ENCODE measurements around the gene C7orf33. TPM values are rescaled to one million over a fixed set of nuclear protein-coding genes. Genes with fewer than 3 reads are reported as not detected.

The C7orf33 gene
- total RNA-seq, 1 donor from 2014 or later, result not detected

DNA sequence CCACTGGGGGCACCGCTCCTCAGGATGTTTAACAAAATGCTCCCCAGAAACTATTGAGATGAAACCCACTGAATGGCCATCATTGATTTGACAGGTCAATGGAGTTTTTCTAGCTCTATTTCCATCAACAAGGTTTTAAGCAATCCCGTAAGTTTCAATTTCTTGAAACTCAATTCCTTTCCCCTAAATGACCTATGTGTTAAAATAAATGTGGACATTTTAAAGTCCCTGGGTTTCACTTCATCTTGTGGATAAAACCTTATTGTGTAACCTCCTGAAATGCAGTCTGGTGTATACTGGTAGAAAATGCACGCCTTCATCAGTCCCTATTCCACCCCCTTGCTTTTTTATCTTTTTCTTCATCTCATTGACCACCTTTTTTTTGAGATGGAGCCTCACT, 8.9 kb upstream of the C7orf33 start:
- no peak overlapping the region for H3K4me3 Mint-ChIP-seq (ENCODE audit: unreplicated experiment)
- no peak overlapping the region for H3K27ac Mint-ChIP-seq (ENCODE audit: unreplicated experiment)
- Histone ChIP-seq H3K4me3 (ENCODE audit: insufficient read depth, low read depth, low read length) (no peak overlapping the region), H3K27ac (ENCODE audit: low read depth, low read length) (no peak overlapping the region), H3K9me3 (ENCODE audit: insufficient read depth, low read depth, low read length) (no peaks in the 10 kb centered on the region), H3K79me2 (ENCODE audit: insufficient read depth, low read length) (no peaks in the 10 kb centered on the region), H2AFZ (ENCODE audit: low read depth, low read length) (no peak overlapping the region), H3K36me3 (ENCODE audit: insufficient read depth, low read length) (no peaks in the 10 kb centered on the region), H3K4me1 (ENCODE audit: insufficient read depth, low read length) (no peaks in the 10 kb centered on the region), H3K9ac (ENCODE audit: low read length) (no peak overlapping the region), H3K4me2 (ENCODE audit: low read length) (no peak overlapping the region), H3K27me3 (ENCODE audit: insufficient read depth, low read length) (no peaks in the 10 kb centered on the region), H4K20me1 (ENCODE audit: insufficient read depth, low read length) (no peaks in the 10 kb centered on the region)
- H3K36me3 Mint-ChIP-seq (ENCODE audit: low read depth, unreplicated experiment), result no peaks in the 10 kb centered on the region
- peaks cover 10% of the 10 kb centered on the region for H3K27me3 Mint-ChIP-seq (ENCODE audit: low read depth, unreplicated experiment)
- no peak for TF ChIP-seq EZH2 (IDR thresholded peaks at IDR 0.05; ENCODE audit: insufficient read depth, low read length)
- TF ChIP-seq, protein P1, sequence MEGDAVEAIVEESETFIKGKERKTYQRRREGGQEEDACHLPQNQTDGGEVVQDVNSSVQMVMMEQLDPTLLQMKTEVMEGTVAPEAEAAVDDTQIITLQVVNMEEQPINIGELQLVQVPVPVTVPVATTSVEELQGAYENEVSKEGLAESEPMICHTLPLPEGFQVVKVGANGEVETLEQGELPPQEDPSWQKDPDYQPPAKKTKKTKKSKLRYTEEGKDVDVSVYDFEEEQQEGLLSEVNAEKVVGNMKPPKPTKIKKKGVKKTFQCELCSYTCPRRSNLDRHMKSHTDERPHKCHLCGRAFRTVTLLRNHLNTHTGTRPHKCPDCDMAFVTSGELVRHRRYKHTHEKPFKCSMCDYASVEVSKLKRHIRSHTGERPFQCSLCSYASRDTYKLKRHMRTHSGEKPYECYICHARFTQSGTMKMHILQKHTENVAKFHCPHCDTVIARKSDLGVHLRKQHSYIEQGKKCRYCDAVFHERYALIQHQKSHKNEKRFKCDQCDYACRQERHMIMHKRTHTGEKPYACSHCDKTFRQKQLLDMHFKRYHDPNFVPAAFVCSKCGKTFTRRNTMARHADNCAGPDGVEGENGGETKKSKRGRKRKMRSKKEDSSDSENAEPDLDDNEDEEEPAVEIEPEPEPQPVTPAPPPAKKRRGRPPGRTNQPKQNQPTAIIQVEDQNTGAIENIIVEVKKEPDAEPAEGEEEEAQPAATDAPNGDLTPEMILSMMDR (IDR thresholded peaks at IDR 0.05; ENCODE audit: insufficient read depth, low read depth, low read length), result no peak
- peaks cover 5% of the 10 kb centered on the region for H3K9me3 Mint-ChIP-seq (ENCODE audit: unreplicated experiment)
- DNase-seq (ENCODE audit: low read depth) (no peak), FAIRE-seq (no peak)
- no peaks in the 10 kb centered on the region for H3K4me1 Mint-ChIP-seq (ENCODE audit: low read depth, unreplicated experiment)

DNA sequence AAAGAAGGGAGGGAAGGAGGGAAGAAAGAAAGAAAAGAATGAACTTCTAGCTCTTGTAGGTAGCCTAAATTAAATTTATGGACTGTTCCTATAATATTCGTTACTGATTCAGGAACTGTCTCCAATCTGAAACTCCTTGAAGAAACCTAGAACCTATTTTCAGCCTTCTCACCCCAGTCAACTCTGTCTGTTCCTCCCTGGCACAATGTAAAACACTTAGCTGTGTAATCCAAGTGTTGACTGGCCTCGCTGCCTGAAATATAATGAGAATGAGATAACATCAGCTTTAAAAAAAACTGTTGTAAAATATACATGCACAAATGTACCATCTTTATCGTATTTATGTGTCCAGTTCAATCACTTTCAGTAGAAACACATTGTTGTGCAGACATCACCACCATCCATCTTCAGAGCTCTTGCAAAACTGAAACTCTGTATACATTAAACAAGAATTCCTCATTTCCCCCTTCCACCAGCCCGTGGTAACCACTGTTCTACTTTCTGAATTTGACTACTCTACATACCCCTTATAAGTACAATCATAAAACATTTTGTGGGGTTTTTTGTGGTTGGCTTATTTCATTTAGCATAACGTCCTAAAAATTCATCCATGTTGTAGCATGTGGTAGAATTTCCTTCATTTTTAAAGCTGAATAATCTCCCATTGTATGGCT, 6.3 kb upstream of the C7orf33 start:
- Histone ChIP-seq H3K9me3 (ENCODE audit: insufficient read depth, low read depth, low read length) (no peaks in the 10 kb centered on the region), H3K4me2 (ENCODE audit: low read length) (no peak overlapping the region), H2AFZ (ENCODE audit: low read depth, low read length) (no peak overlapping the region), H3K9ac (ENCODE audit: low read length) (no peak overlapping the region), H3K27me3 (ENCODE audit: insufficient read depth, low read length) (peaks cover 2% of the 10 kb centered on the region), H3K4me1 (ENCODE audit: insufficient read depth, low read length) (no peaks in the 10 kb centered on the region), H3K27ac (ENCODE audit: low read depth, low read length) (no peak overlapping the region), H3K79me2 (ENCODE audit: insufficient read depth, low read length) (no peaks in the 10 kb centered on the region), H3K36me3 (ENCODE audit: insufficient read depth, low read length) (no peaks in the 10 kb centered on the region), H3K4me3 (ENCODE audit: insufficient read depth, low read depth, low read length) (no peak overlapping the region), H4K20me1 (ENCODE audit: insufficient read depth, low read length) (no peaks in the 10 kb centered on the region)
- peaks cover 2% of the 10 kb centered on the region for H3K9me3 Mint-ChIP-seq (ENCODE audit: unreplicated experiment)
- no peak overlapping the region for H3K27ac Mint-ChIP-seq (ENCODE audit: unreplicated experiment)
- H3K4me3 Mint-ChIP-seq (ENCODE audit: unreplicated experiment), result no peak overlapping the region
- TF ChIP-seq EZH2 (IDR thresholded peaks at IDR 0.05; ENCODE audit: insufficient read depth, low read length), result no peak
- TF ChIP-seq, protein P1 (IDR thresholded peaks at IDR 0.05; ENCODE audit: insufficient read depth, low read depth, low read length), result no peak
- DNase-seq (ENCODE audit: low read depth) (no peak), FAIRE-seq (no peak)
- peaks cover 17% of the 10 kb centered on the region for H3K27me3 Mint-ChIP-seq (ENCODE audit: low read depth, unreplicated experiment)
- H3K4me1 Mint-ChIP-seq (ENCODE audit: low read depth, unreplicated experiment), result no peaks in the 10 kb centered on the region
- H3K36me3 Mint-ChIP-seq (ENCODE audit: low read depth, unreplicated experiment), result no peaks in the 10 kb centered on the region

DNA sequence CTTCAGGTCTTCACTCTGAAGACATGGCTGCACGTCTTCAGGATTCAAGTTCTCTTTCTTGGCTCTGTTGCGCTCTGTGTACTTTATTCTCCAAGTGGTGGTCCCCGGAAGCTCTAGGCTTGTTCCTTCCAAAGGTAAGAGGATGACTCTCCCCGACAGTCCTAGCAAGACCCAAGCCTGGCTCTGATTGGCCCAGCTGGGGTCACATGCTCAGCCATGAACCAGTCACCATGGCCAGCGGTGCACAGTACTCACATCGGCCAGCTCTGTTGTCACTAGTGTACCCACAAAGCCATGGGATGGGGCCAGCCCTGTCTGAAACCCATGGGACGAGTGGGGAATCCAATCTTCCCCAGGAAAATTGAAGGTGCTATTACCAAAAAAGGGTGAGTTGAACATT, 5.2 kb upstream of the C7orf33 start:
- H3K9ac ChIP-seq (ENCODE audit: low read length), result no peak overlapping the region
- no peaks in the 10 kb centered on the region for H3K4me1 Mint-ChIP-seq (ENCODE audit: low read depth, unreplicated experiment)
- TF ChIP-seq EZH2 (IDR thresholded peaks at IDR 0.05; ENCODE audit: insufficient read depth, low read length), result no peak
- TF ChIP-seq, protein P1 (IDR thresholded peaks at IDR 0.05; ENCODE audit: insufficient read depth, low read depth, low read length), result no peak
- peaks cover 21% of the 10 kb centered on the region for H3K27me3 Mint-ChIP-seq (ENCODE audit: low read depth, unreplicated experiment)
- no peaks in the 10 kb centered on the region for H4K20me1 ChIP-seq (ENCODE audit: insufficient read depth, low read length)
- no peak overlapping the region for H3K4me3 Mint-ChIP-seq (ENCODE audit: unreplicated experiment)
- H2AFZ ChIP-seq (ENCODE audit: low read depth, low read length), result no peak overlapping the region
- H3K9me3 Mint-ChIP-seq (ENCODE audit: unreplicated experiment), result no peaks in the 10 kb centered on the region
- no peak overlapping the region for H3K4me2 ChIP-seq (ENCODE audit: low read length)
- H3K27me3 ChIP-seq (ENCODE audit: insufficient read depth, low read length), result peaks cover 2% of the 10 kb centered on the region
- no peaks in the 10 kb centered on the region for H3K79me2 ChIP-seq (ENCODE audit: insufficient read depth, low read length)
- H3K9me3 ChIP-seq (ENCODE audit: insufficient read depth, low read depth, low read length), result no peaks in the 10 kb centered on the region
- H3K36me3 ChIP-seq (ENCODE audit: insufficient read depth, low read length), result no peaks in the 10 kb centered on the region
- H3K36me3 Mint-ChIP-seq (ENCODE audit: low read depth, unreplicated experiment), result no peaks in the 10 kb centered on the region
- H3K4me3 ChIP-seq (ENCODE audit: insufficient read depth, low read depth, low read length), result no peak overlapping the region
- no peak overlapping the region for H3K27ac Mint-ChIP-seq (ENCODE audit: unreplicated experiment)
- H3K27ac ChIP-seq (ENCODE audit: low read depth, low read length), result no peak overlapping the region
- DNase-seq (ENCODE audit: low read depth), result no peak
- FAIRE-seq, result no peak
- H3K4me1 ChIP-seq (ENCODE audit: insufficient read depth, low read length), result no peaks in the 10 kb centered on the region
